ENCODE results near the gene RASGRF1. TPM values are rescaled to one million over a fixed set of nuclear protein-coding genes. Genes with fewer than 3 reads are reported as not detected.

RASGRF1 gene
- total and polyA plus RNA-seq, 2 experiments from 2014 or later = 0.05 to 0.24 TPM

DNA sequence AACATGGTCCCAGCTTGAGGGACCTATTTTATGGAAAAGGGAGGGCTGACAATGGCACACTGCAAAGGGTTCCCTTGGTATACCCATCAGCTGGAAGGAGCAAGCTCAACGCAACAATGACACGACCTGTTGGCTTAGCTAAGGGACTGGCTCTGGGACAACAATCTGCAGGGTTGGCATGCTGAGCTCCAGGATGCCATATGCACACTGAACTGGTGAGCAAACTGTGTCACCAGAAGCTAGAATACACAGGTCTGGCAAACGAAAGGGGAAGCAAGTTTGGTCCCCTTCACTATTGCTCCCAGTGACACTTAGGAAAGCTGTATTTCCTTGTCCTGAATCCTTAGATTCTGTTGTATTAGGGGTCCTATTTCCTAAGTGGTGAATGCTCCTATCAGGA lies 38.0 kb upstream of the RASGRF1 start (continued):
- TF ChIP-seq, protein P1, sequence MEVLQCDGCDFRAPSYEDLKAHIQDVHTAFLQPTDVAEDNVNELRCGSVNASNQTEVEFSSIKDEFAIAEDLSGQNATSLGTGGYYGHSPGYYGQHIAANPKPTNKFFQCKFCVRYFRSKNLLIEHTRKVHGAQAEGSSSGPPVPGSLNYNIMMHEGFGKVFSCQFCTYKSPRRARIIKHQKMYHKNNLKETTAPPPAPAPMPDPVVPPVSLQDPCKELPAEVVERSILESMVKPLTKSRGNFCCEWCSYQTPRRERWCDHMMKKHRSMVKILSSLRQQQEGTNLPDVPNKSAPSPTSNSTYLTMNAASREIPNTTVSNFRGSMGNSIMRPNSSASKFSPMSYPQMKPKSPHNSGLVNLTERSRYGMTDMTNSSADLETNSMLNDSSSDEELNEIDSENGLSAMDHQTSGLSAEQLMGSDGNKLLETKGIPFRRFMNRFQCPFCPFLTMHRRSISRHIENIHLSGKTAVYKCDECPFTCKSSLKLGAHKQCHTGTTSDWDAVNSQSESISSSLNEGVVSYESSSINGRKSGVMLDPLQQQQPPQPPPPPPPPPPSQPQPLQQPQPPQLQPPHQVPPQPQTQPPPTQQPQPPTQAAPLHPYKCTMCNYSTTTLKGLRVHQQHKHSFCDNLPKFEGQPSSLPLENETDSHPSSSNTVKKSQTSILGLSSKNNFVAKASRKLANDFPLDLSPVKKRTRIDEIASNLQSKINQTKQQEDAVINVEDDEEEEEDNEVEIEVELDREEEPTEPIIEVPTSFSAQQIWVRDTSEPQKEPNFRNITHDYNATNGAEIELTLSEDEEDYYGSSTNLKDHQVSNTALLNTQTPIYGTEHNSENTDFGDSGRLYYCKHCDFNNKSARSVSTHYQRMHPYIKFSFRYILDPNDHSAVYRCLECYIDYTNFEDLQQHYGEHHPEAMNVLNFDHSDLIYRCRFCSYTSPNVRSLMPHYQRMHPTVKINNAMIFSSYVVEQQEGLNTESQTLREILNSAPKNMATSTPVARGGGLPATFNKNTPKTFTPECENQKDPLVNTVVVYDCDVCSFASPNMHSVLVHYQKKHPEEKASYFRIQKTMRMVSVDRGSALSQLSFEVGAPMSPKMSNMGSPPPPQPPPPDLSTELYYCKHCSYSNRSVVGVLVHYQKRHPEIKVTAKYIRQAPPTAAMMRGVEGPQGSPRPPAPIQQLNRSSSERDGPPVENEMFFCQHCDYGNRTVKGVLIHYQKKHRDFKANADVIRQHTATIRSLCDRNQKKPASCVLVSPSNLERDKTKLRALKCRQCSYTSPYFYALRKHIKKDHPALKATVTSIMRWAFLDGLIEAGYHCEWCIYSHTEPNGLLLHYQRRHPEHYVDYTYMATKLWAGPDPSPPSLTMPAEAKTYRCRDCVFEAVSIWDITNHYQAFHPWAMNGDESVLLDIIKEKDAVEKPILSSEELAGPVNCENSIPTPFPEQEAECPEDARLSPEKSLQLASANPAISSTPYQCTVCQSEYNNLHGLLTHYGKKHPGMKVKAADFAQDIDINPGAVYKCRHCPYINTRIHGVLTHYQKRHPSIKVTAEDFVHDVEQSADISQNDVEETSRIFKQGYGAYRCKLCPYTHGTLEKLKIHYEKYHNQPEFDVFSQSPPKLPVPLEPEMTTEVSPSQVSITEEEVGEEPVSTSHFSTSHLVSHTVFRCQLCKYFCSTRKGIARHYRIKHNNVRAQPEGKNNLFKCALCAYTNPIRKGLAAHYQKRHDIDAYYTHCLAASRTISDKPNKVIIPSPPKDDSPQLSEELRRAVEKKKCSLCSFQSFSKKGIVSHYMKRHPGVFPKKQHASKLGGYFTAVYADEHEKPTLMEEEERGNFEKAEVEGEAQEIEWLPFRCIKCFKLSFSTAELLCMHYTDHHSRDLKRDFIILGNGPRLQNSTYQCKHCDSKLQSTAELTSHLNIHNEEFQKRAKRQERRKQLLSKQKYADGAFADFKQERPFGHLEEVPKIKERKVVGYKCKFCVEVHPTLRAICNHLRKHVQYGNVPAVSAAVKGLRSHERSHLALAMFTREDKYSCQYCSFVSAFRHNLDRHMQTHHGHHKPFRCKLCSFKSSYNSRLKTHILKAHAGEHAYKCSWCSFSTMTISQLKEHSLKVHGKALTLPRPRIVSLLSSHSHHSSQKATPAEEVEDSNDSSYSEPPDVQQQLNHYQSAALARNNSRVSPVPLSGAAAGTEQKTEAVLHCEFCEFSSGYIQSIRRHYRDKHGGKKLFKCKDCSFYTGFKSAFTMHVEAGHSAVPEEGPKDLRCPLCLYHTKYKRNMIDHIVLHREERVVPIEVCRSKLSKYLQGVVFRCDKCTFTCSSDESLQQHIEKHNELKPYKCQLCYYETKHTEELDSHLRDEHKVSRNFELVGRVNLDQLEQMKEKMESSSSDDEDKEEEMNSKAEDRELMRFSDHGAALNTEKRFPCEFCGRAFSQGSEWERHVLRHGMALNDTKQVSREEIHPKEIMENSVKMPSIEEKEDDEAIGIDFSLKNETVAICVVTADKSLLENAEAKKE (CRISPR knock-in tag; IDR thresholded peaks at IDR 0.05) = no peak
- TF ChIP-seq, protein P2, sequence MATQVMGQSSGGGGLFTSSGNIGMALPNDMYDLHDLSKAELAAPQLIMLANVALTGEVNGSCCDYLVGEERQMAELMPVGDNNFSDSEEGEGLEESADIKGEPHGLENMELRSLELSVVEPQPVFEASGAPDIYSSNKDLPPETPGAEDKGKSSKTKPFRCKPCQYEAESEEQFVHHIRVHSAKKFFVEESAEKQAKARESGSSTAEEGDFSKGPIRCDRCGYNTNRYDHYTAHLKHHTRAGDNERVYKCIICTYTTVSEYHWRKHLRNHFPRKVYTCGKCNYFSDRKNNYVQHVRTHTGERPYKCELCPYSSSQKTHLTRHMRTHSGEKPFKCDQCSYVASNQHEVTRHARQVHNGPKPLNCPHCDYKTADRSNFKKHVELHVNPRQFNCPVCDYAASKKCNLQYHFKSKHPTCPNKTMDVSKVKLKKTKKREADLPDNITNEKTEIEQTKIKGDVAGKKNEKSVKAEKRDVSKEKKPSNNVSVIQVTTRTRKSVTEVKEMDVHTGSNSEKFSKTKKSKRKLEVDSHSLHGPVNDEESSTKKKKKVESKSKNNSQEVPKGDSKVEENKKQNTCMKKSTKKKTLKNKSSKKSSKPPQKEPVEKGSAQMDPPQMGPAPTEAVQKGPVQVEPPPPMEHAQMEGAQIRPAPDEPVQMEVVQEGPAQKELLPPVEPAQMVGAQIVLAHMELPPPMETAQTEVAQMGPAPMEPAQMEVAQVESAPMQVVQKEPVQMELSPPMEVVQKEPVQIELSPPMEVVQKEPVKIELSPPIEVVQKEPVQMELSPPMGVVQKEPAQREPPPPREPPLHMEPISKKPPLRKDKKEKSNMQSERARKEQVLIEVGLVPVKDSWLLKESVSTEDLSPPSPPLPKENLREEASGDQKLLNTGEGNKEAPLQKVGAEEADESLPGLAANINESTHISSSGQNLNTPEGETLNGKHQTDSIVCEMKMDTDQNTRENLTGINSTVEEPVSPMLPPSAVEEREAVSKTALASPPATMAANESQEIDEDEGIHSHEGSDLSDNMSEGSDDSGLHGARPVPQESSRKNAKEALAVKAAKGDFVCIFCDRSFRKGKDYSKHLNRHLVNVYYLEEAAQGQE (IDR thresholded peaks at IDR 0.05; ENCODE audit: unreplicated experiment) = no peak
- TF ChIP-seq ZNF114 (CRISPR knock-in tag; IDR thresholded peaks at IDR 0.05) = no peak
- no peak for TF ChIP-seq EZH2phosphoT487 (IDR thresholded peaks at IDR 0.05; ENCODE audit: unreplicated experiment)
- no peak for TF ChIP-seq POLR2AphosphoS5 (IDR thresholded peaks at IDR 0.05; ENCODE audit: low read depth)

DNA sequence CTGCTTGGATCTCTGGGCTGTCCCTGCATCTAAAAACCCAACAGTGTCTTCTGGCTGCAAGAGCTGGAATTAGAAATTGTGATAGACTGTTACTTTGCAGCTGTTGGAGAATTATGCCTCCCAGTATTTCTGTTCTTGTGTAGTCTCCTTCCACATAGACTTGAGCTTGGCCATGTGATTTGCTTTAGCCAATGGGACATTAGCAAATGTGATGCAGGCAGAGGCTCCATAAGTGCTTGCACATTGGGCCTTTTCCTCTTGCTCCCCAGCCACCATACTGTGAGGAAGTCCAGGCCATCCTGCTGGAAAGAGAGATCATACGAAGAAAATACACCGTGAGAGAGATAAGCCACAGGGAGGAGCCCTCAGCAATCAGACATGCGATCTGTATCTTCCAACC lies 33.8 kb upstream of the RASGRF1 start:
- no peak for TF ChIP-seq CREB1 (CRISPR knock-in tag; IDR thresholded peaks at IDR 0.05; ENCODE audit: low read depth)
- Histone ChIP-seq H3K9me2 (ENCODE audit: insufficient read depth) (no peaks in the 10 kb centered on the region; the same call in 1 of the 2 replicates), H3F3A (replicated peaks; ENCODE audit: low read depth) (no peaks in the 10 kb centered on the region), H3K27ac (ENCODE audit: low read depth) (no peak overlapping the region), H3K4me1 (ENCODE audit: insufficient read depth) (no peaks in the 10 kb centered on the region), H3K79me2 (replicated peaks; ENCODE audit: insufficient read depth) (no peaks in the 10 kb centered on the region), H4K20me1 (replicated peaks; ENCODE audit: insufficient read depth) (no peaks in the 10 kb centered on the region), H3K4me2 (no peak overlapping the region), H2AFZ (no peak overlapping the region), H3K27me3 (ENCODE audit: insufficient read depth) (no peaks in the 10 kb centered on the region), H3K36me3 (ENCODE audit: insufficient read depth) (no peaks in the 10 kb centered on the region), H3K4me3 (no peak overlapping the region)
- no peaks in the 10 kb centered on the region for H3K4me1 Mint-ChIP-seq
- H3K9me3 Mint-ChIP-seq = no peaks in the 10 kb centered on the region
- ATAC-seq (no peak), DNase-seq (ENCODE audit: low spot score) (no peak)
- no peaks in the 10 kb centered on the region for H3K36me3 Mint-ChIP-seq (ENCODE audit: low read depth)
- H3K27me3 Mint-ChIP-seq (ENCODE audit: insufficient read depth, low read depth, poor library complexity) = peaks cover 5% of the 10 kb centered on the region
- H3K4me3 Mint-ChIP-seq = no peak overlapping the region
- no peak overlapping the region for H3K27ac Mint-ChIP-seq

Measured in GM23338 (cell line).